ENCODE data around the gene PEAR1.

GRCh38 chr1:156941675-156942074 lies 48.2 kb downstream of the PEAR1 start:
- TF ChIP-seq EP300 (IDR thresholded peaks at IDR 0.05) (no peak), CTCF (IDR thresholded peaks at IDR 0.05) (no peak)

Data from ovary (tissue), 3 donors.